ENCODE measurements around the gene PODXL2. TPM values are rescaled to one million over a fixed set of nuclear protein-coding genes. Genes with fewer than 3 reads are reported as not detected.

PODXL2 gene
- polyA plus RNA-seq, 1 donor (not counting 4 experiments of a cell fraction or from before 2014, with no cell fraction given) = 1.6 TPM

- TF ChIP-seq EZH2 (IDR thresholded peaks at IDR 0.05; ENCODE audit: low read length) (no peak), CTCF (optimal IDR thresholded peaks at IDR 0.05 in 1 of 3, IDR thresholded peaks at IDR 0.05 in 1 of 3, conservative IDR thresholded peaks at IDR 0.05 in 1 of 3; ENCODE audit: extremely low read depth in 1 of 3, insufficient read depth in 2 of 3, low read length in 3 of 3) (no peak)
- FAIRE-seq = no peak
- Histone ChIP-seq H3K9me1 (ENCODE audit: control insufficient read depth, extremely low read depth, insufficient read depth, low read length) (no peaks in the 10 kb centered on the region), H4K20me1 (ENCODE audit: control insufficient read depth, extremely low read depth, insufficient read depth, low read length) (no peaks in the 10 kb centered on the region), H2AFZ (ENCODE audit: control insufficient read depth, low read length) (no peak overlapping the region), H3K4me1 (ENCODE audit: control insufficient read depth, extremely low read depth, insufficient read depth, low read length) (peaks cover 13% of the 10 kb centered on the region), H3K4me3 (ENCODE audit: control insufficient read depth in 2 of 3, extremely low read depth in 1 of 3, insufficient read depth in 2 of 3, low read depth in 1 of 3, low read length in 3 of 3) (no peak overlapping the region), H3K79me2 (ENCODE audit: control insufficient read depth, insufficient read depth, low read length) (no peaks in the 10 kb centered on the region), H3K4me2 (ENCODE audit: control insufficient read depth, extremely low read depth, insufficient read depth, low read depth, low read length) (no peak overlapping the region), H3K27ac (ENCODE audit: control insufficient read depth, insufficient read depth, low read length) (no peak overlapping the region), H3K9me3 (ENCODE audit: control insufficient read depth, low read depth, low read length) (no peaks in the 10 kb centered on the region), H3K9ac (ENCODE audit: control insufficient read depth, extremely low read depth, insufficient read depth, low read length) (no peak overlapping the region), H3K27me3 (ENCODE audit: control insufficient read depth, extremely low read depth, insufficient read depth, low read length) (no peaks in the 10 kb centered on the region), H3K36me3 (ENCODE audit: control insufficient read depth in 2 of 2, extremely low read depth in 1 of 2, insufficient read depth in 2 of 2, low read length in 2 of 2) (peaks cover 6 to 8% of the 10 kb centered on the region in 2 experiments)
- dilution Hi-C loops (cut with MboI; ENCODE audit: extremely low pct_ligation_motif_present, low sequenced_read_pairs) = no loop called here
- DNase-seq (ENCODE audit: low read depth, low spot score) = no peak
Observed at GRCh38 chr3:127706312-127706711, 77.3 kb downstream of the PODXL2 start.

- H3K79me2 ChIP-seq (ENCODE audit: control insufficient read depth, insufficient read depth, low read length) = no peaks in the 10 kb centered on the region
- FAIRE-seq (no peak), DNase-seq (ENCODE audit: low read depth, low spot score) (no peak)
- no peaks in the 10 kb centered on the region for H4K20me1 ChIP-seq (ENCODE audit: control insufficient read depth, extremely low read depth, insufficient read depth, low read length)
- H3K9ac ChIP-seq (ENCODE audit: control insufficient read depth, extremely low read depth, insufficient read depth, low read length) = no peak overlapping the region
- no peak overlapping the region for H2AFZ ChIP-seq (ENCODE audit: control insufficient read depth, low read length)
- H3K4me3 ChIP-seq (ENCODE audit: control insufficient read depth in 2 of 3, extremely low read depth in 1 of 3, insufficient read depth in 2 of 3, low read depth in 1 of 3, low read length in 3 of 3) = no peak overlapping the region
- peaks cover 13% of the 10 kb centered on the region for H3K4me1 ChIP-seq (ENCODE audit: control insufficient read depth, extremely low read depth, insufficient read depth, low read length)
- no peak overlapping the region for H3K27ac ChIP-seq (ENCODE audit: control insufficient read depth, insufficient read depth, low read length)
- no peaks in the 10 kb centered on the region for H3K27me3 ChIP-seq (ENCODE audit: control insufficient read depth, extremely low read depth, insufficient read depth, low read length)
- H3K9me1 ChIP-seq (ENCODE audit: control insufficient read depth, extremely low read depth, insufficient read depth, low read length) = no peaks in the 10 kb centered on the region
- TF ChIP-seq CTCF (optimal IDR thresholded peaks at IDR 0.05 in 1 of 3, IDR thresholded peaks at IDR 0.05 in 1 of 3, conservative IDR thresholded peaks at IDR 0.05 in 1 of 3; ENCODE audit: extremely low read depth in 1 of 3, insufficient read depth in 2 of 3, low read length in 3 of 3) (no peak), EZH2 (IDR thresholded peaks at IDR 0.05; ENCODE audit: low read length) (no peak)
- H3K4me2 ChIP-seq (ENCODE audit: control insufficient read depth, extremely low read depth, insufficient read depth, low read depth, low read length) = no peak overlapping the region
- dilution Hi-C loops (cut with MboI; ENCODE audit: extremely low pct_ligation_motif_present, low sequenced_read_pairs) = no loop called here
- peaks cover 6 to 8% of the 10 kb centered on the region in 2 experiments for H3K36me3 ChIP-seq (ENCODE audit: control insufficient read depth in 2 of 2, extremely low read depth in 1 of 2, insufficient read depth in 2 of 2, low read length in 2 of 2)
- no peaks in the 10 kb centered on the region for H3K9me3 ChIP-seq (ENCODE audit: control insufficient read depth, low read depth, low read length)
Observed at GRCh38 chr3:127706785-127707351, 77.9 kb downstream of the PODXL2 start.

All from keratinocyte (primary cell).